Subcutaneous adipose tissue (tissue), 4 donors: ENCODE data around the gene RGL3. TPM values are rescaled to one million over a fixed set of nuclear protein-coding genes. Genes with fewer than 3 reads are reported as not detected.

Source experiments
- total RNA-seq, 4 donors: library from RNA; depleted of rRNA; stranded (reverse); fragments of >200 nt; gene quantifications; one replicate each; pipeline ENCODE4 v1.1.0, GENCODE V29; 2016
- TF ChIP-seq, protein P1 (sequence below): fragments of 450-650 bp; IDR thresholded peaks from one replicate; pipeline ENCODE4 v1.5.1; 2016; ENCODE audit warnings: low read depth, mild to moderate bottlenecking, control low read depth, antibody characterized with exemption, moderate library complexity

The RGL3 gene
- total RNA-seq, 4 donors from 2014 or later, result 4.7 to 17.5 (median 6.1) TPM

DNA sequence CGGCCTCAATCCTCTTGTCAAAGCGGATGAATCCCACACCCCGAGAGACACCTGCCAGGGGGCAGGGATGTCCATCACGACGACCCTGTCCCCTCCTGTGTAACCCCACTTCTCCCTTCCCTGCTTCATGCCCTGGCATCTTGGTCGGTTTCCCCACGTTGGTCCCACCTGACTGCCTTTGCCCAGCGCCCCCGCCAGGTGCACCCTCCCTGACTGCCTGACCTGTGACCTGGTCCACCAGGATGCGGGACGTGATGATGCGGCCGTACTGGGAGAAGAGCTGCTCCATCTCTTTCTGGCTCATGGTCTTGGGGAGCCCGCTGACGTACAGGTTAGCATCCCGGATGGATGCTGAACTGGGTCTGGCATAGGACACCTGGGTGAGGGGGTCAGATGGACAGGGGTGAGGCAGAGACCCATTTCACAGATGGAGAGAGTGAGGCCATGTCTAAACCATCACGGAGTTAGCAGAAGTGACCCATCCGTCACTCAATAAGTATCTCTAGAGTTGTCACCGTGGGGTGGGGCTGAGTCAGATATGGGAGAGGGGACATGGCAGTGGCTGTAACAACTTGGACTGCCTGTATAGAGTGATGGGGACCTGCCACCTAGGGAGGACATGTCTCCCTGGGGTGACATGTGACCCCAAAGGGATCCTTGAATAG lies 39.3 kb upstream of the RGL3 start:
- TF ChIP-seq, protein P1, sequence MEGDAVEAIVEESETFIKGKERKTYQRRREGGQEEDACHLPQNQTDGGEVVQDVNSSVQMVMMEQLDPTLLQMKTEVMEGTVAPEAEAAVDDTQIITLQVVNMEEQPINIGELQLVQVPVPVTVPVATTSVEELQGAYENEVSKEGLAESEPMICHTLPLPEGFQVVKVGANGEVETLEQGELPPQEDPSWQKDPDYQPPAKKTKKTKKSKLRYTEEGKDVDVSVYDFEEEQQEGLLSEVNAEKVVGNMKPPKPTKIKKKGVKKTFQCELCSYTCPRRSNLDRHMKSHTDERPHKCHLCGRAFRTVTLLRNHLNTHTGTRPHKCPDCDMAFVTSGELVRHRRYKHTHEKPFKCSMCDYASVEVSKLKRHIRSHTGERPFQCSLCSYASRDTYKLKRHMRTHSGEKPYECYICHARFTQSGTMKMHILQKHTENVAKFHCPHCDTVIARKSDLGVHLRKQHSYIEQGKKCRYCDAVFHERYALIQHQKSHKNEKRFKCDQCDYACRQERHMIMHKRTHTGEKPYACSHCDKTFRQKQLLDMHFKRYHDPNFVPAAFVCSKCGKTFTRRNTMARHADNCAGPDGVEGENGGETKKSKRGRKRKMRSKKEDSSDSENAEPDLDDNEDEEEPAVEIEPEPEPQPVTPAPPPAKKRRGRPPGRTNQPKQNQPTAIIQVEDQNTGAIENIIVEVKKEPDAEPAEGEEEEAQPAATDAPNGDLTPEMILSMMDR, result no peak

DNA sequence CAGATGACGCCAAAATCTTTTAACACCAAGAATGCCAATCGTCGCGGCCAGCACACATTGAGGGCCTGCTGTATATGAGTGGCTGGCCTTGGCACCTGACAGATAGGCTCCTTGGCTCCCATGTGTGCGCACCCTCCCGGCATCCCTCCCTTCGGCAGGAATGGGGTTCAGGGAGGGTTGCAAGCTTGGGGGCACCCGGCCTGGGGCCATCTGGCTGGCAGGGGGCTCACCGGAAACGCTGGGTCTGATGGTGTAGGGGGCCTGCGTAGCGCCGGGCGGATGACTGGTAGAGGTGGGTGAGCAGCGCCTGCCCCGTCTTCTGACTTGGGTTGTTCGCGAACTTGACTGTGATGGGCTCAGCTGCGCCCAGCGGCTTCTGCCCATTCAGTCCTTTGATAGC lies 38.7 kb upstream of the RGL3 start:
- TF ChIP-seq, protein P1, result no peak

DNA sequence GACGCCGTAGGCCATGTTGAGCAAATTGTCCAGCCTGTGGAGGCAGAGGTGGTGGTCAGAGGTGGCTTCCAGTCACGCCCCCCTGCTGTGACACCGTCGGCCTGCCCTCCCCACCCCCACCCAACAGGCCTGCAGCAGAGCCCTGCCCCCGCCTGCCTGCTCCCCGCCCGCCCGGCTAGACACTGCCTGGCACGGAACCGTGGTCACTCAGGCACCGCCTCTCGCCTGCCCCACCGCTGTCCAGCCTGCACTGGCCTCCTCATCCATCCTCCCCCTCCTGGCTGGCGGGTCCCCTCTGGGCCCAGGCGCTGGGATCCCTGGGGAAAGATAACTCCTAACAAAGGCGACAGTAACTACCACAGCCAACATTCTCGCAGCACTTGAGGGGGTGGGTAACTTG lies 38.0 kb upstream of the RGL3 start:
- TF ChIP-seq, protein P1, result no peak

DNA sequence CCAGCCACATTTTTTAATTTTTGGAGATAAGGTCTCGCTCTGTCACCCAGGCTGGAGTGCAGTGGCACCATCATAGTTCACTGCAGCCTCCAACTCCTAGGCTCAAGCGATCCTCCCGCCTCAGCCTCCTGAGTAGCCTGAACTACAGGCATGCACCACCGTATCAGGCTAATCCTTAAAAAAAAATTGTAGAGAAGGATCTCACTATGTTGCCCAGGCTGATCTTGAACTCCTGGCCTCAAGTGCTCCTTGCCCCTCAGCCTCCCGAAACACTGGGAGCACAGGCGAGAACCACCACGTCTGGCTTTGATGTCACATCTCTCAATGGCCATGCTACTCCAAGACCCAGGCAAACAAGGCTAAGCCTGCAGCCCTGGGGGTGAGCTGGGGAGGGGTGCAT lies 37.5 kb upstream of the RGL3 start:
- TF ChIP-seq, protein P1, result no peak

DNA sequence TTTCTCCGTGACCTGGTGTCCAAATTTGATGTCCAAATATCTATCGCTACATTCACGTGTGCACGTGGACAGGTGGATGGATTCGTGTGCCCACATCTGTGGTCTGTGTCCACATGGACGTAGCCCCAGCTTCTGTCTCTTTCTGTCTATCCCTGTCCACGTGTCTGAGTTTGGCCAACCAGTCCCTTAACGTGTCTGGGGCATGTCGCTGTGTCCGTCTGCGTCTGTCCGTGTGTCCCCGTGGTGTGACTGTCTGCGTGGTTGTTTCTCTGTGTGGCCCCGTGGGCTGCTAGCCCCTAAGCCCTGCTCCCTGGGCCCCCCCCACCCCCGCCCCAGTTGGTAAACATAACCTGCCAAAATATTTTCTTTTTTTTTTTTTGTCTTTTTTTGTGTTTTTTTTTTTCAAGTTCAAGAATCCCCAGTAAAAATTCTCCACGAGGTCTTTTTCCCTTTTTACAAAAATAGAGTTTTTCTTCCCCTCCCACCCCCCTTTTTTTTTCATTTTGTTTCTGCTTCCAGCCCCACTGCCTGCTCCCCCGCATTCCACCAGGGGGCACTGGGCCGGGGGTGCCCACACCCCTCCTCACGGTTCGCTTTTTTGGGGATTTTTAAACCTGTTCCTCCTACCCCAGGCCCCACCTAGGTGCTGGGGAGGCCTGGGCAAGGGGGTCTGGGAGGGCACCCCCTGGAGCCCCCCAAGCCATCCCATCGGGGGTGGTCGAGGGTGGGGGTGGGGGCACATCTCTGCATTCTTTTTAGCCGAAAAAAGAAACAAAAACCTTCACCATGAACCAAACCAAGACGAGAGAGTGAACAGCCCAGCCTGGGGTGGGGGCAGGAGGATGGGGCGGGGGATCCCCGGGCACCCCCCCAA lies 34.6 kb upstream of the RGL3 start:
- TF ChIP-seq, protein P1, result no peak

DNA sequence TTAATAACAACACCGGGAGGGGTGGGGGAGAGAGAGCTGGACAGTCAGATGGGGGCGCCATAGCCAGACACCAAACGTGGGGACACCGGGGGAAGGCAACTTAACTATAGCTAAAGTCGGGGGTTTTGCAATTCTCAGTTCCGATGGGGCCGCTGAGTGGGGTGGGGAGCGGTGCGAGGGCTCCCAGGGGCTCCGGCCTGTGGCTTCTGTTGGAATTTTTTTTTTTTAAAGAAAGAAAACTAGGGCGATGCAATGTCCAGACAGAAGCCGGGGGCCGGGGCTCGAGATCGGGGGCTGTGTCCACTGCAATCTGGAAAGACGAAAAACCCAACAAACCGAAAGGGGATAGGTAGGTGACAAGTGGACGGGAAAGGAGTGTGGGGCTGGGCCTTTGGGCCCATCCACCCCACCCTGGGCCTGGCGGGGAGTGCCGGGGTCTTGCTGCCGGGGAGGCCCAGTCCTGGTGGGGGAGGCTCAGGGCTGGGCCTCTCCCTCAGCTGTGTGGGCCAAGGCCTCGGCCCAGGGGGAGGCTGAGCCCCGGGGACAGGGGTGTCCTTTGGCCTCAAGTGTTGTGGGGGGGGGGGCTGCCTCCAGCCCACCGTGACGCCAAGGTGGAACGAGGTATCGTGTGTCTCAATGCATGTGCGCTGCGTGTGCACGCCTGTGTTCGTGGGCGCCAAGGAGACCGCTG lies 33.7 kb upstream of the RGL3 start:
- TF ChIP-seq, protein P1, result no peak
